CD4-positive, alpha-beta T cell treated with Interleukin-6 at 100 ng/mL for 8 hours (primary cell): ENCODE results near the gene DSCAML1.
"Not testable (repeated sequence)": the region's sequence is repeated elsewhere in the genome, so short reads cannot be mapped to it uniquely, and the experiment has no call there.

ENCODE experiments used
- DNase-seq: peaks from one replicate; pipeline ENCODE4 v3.0.0-alpha.2; 2020; ENCODE audit warnings: mixed read lengths, low spot score

Gene DSCAML1

GRCh38 chr11:117409511-117409910, 387.5 kb downstream of the DSCAML1 start:
- no peak for DNase-seq

- DNase-seq = no peak
Measured at GRCh38 chr11:117408356-117408755, 388.7 kb downstream of the DSCAML1 start.

GRCh38 chr11:117407016-117407415, 390.0 kb downstream of the DSCAML1 start:
- no peak for DNase-seq

- not testable (repeated sequence) for DNase-seq
Measured at GRCh38 chr11:117405898-117406297, 391.1 kb downstream of the DSCAML1 start.

- DNase-seq = not testable (repeated sequence)
Measured at GRCh38 chr11:117399100-117399840, 397.7 kb downstream of the DSCAML1 start.

- DNase-seq = not testable (repeated sequence)
Measured at GRCh38 chr11:117398618-117399017, 398.4 kb downstream of the DSCAML1 start.

- DNase-seq = no peak
Measured at GRCh38 chr11:117396970-117397369, 400.0 kb downstream of the DSCAML1 start.

GRCh38 chr11:117395476-117395875, 401.5 kb downstream of the DSCAML1 start:
- DNase-seq = no peak

GRCh38 chr11:117394221-117394925, 402.6 kb downstream of the DSCAML1 start:
- DNase-seq = no peak

GRCh38 chr11:117392979-117393378, 404.0 kb downstream of the DSCAML1 start:
- DNase-seq = no peak

GRCh38 chr11:117392001-117392690, 404.9 kb downstream of the DSCAML1 start:
- DNase-seq = no peak

- no peak for DNase-seq
Measured at GRCh38 chr11:117391181-117391580, 405.8 kb downstream of the DSCAML1 start.

- DNase-seq = no peak
Measured at GRCh38 chr11:117390743-117391142, 406.3 kb downstream of the DSCAML1 start.

- DNase-seq = no peak
Measured at GRCh38 chr11:117387992-117388755, 408.8 kb downstream of the DSCAML1 start.

- no peak for DNase-seq
Measured at GRCh38 chr11:117385906-117386305, 411.1 kb downstream of the DSCAML1 start.

GRCh38 chr11:117385471-117385870, 411.5 kb downstream of the DSCAML1 start:
- no peak for DNase-seq

GRCh38 chr11:117384045-117384444, 413.0 kb downstream of the DSCAML1 start:
- no peak for DNase-seq

GRCh38 chr11:117382746-117383145, 414.3 kb downstream of the DSCAML1 start:
- DNase-seq = no peak

GRCh38 chr11:117381481-117382387, 415.3 kb downstream of the DSCAML1 start:
- DNase-seq = no peak

GRCh38 chr11:117380676-117381075, 416.3 kb downstream of the DSCAML1 start:
- DNase-seq = no peak
